LNCAP (cell line): Measurements from ENCODE around the gene CTBP1.

Experiments used
- CTCF ChIP-seq: fragments of 450-650 bp; IDR thresholded peaks from 2 replicates; pipeline ENCODE4 v1.5.1; 2017; ENCODE audit warnings: mild to moderate bottlenecking

CTBP1 gene

GRCh38 chr4:1194010-1194900 lies 54.7 kb downstream of the CTBP1 start:
- no peak for TF ChIP-seq CTCF

- no peak for TF ChIP-seq CTCF
Observed at GRCh38 chr4:1193206-1194009, 55.5 kb downstream of the CTBP1 start.

GRCh38 chr4:1192493-1193205 lies 56.3 kb downstream of the CTBP1 start:
- TF ChIP-seq CTCF, result no peak

- TF ChIP-seq CTCF, result no peak
Observed at GRCh38 chr4:1192091-1192492, 56.8 kb downstream of the CTBP1 start.

GRCh38 chr4:1191621-1192020 lies 57.3 kb downstream of the CTBP1 start:
- no peak for TF ChIP-seq CTCF

GRCh38 chr4:1187182-1187581 lies 61.7 kb downstream of the CTBP1 start:
- TF ChIP-seq CTCF, result no peak

- no peak for TF ChIP-seq CTCF
Observed at GRCh38 chr4:1183985-1184773, 64.8 kb downstream of the CTBP1 start.
